NCI-H2107 treated with DMSO at 0.1 percent for 48 hours (cell line): ENCODE results near the gene STAC.

ENCODE experiments used
- DNase-seq: peaks from one replicate; lab custom pipeline; 2025; ENCODE audit not compliant: unreplicated experiment; lab: John Stamatoyannopoulos, UW

Gene STAC

DNA sequence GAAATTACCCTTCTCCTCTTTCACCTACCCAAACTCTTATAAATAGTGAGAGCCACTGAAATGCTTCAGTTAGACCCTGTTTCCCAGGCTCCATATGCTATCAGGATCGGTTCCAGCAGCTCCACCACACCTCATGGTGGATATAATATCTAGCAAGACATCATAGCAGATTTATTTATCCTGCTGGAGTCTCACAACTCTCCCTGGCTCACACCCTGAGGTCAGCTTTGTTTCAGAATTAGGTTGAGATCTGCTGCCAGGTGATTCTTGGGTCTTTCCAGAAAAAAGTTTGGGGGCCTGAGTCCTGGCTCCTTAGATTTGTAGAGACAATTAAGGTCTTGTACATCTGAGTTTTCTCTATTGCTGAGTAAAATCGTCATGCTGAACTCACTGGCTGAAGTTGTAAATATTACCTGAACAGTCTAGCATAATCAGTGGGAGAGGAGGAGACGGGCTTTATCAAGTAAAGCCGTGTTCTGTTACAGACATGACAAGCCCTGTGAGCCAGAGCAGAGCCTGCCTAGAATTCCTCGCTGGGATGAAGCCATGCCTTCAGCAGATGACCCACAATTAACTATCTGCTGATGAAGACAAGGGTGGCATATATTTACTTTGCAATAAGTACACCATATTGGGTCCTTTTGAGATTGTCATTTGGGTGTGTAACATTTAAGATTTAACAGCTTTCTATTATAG, 131.6 kb downstream of the STAC start:
- no peak for DNase-seq

DNA sequence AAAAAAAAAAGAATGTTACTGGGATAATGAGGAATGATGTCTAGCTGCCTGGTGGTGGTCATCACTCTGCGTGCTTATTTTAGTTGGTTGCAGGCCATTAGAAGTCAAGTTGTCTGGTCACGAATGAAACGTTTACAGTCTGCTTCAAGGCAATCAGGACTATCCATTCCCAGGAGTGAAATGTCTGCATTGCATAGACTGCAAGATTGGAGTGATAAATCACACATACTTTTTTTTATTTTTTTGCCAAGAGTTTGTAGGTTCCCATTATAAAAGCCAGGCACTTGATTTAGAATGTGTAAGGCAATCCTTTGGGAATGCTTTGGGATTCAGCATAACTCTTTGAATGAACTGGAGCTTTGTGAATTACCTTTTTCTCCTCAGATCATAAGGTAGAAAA, 132.3 kb downstream of the STAC start:
- DNase-seq = no peak

DNA sequence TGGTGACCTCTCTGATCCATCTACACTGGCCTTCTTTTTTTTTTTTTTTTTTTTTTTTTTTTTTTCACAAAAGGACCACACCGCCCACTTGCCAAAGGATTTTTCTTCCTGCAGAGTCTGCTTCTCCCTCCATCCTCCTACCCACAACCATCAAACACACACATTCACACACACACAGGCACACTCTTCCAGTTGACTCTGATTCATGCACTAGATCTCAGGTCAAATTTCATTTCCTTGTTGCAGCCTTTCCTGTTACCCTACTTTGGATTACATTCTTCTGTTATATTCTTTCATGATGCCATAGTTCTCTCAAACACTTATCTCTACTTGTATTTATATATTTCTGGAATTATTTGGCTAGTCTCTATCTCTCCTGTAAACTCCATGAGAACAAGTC, 133.9 kb downstream of the STAC start:
- no peak for DNase-seq

DNA sequence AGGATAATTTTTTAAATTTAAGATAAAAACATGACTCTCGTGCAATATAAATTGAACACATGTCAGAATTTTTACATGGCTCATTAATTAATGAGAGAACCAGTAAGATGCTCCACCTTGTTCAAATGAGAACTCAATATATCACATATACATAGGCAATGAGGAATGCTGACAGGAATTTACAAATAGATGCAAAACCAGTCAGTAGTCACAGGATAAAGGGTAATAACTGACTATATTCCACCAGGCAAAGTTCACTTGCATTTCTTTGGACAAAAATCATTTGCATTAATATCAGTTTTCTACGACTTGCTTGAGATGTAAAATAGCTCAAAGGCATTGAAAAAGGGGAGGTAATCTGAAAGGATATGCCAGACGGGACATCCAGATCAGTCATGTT, 139.4 kb downstream of the STAC start:
- DNase-seq = no peak

DNA sequence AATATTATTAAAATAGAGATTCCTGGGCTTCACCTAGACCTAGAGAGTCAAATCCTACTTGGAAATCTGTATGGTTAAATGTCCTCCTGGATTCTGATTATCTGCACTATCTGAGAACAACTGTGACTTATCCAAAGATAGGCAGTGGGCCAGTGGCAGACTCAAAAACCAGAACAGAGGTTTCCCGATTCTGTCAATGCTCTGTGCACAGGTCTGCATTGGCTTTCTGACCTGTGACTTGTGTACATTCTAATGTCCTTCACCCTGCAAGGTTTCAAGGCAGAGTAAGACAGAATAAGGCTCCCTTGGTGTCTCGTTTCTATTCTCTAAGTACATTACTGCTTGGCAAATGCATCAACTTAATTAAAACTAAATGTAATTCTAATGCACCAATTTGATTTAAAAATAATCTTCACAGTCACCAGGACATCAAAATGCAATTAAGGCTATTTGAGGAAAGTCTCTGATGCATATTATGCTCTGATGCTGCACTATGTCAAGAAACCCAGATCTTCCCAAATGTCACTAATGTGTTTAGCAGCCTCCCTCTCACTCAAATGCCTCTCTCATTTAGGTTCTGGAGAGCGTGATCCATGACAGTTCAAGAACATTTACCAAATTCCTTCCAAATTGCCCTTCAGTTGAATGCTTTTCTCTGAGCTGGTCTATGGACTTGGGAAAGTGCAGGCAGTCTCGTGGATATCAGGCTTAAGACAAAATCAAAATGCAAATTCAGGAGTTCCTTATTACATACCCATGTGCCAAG, 140.1 kb downstream of the STAC start:
- DNase-seq = no peak

DNA sequence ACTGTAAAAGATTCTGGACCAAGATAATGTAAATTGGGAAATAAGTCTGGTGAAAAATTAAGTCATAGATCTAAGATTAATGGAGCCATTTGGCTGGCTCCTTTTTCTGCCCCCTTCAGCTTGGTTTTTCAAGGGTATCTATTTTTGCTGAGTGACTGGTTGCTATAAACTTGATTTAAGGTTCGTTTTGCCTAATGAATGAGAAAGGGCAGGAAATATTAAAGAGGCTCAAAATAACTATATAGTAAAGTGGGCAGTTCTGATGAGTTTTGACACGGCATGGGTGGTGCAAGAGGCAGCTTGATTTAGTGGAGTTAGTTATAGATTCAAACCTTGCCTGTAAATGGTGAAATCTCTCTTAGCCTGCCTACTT, 140.7 kb downstream of the STAC start:
- no peak for DNase-seq

DNA sequence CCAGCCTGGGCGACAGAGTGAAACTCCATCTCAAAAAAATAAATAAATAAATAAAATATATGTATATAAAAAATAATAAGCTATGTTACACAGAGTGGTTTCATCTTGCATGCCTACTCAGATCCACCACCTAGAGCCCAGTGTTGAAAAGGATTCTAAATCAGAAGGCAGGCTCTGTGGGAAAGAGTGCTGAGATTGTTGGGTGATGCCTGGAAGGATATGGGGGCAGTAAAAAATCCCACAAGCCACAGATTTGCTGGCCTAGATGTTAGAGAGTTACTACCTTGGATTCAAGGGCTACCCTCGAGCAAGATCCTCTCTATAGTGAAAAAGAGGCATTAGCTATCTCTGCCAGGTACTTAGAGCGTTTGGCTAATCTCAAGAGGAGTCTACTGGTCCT, 144.3 kb downstream of the STAC start:
- no peak for DNase-seq

DNA sequence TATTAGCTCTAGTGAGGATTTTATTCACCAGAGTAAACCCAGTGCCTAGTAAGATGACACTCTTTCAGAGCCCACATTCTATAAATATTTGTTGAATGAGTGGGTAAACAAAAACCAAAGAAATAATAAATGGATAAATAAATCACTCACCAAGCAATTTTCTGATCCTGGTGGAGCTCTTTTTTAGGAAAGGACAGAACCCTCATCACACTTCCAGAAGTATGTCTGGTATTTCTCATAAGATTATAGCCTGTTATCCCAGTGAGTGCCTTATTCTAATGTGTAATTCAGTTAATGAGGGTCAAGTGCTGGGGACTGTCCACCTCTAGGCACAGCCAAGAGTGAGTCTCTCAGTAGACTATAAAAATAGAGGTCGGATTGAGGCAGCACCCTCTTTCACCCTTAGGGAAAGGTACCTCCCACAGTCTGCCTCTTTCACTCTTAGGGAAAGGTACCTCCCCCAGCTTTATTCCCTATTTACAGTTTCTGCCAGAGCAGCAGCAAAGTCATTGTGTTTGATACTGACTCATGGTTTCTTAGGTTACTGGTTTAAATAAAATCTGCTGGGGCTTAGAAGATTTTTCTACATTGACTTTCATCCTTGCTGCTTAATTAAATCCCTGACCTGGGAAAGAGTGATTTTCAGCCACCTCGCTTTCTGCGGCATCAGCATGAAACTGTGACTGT, 145.0 kb downstream of the STAC start:
- DNase-seq = no peak

DNA sequence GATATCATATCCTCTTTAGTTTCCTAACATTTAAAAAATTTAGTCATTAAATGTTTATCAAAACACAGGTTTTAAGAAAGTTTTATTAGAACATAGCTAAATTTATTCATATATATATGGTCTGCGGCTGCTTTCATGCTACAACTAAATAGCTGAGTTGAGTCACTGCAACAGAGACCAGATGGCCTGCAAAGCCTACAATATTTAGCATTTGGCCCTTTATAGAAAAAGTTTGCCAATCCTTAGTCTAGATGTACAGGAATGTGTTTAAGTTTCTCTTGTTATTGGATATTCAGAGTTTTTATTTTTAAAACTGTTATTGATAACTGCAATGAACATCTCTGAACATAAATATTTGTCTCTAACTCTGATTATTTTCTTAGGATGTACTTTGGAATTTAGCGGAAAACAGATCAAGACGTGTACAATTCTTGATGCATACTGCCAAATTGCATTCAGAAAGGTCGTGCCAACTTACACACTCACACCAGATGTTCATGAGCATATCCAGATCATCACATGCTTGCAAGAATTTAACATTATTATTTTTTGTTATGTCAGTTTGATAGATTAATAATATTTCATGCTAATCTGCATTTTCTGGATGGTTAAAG, 157.9 kb downstream of the STAC start:
- no peak for DNase-seq

DNA sequence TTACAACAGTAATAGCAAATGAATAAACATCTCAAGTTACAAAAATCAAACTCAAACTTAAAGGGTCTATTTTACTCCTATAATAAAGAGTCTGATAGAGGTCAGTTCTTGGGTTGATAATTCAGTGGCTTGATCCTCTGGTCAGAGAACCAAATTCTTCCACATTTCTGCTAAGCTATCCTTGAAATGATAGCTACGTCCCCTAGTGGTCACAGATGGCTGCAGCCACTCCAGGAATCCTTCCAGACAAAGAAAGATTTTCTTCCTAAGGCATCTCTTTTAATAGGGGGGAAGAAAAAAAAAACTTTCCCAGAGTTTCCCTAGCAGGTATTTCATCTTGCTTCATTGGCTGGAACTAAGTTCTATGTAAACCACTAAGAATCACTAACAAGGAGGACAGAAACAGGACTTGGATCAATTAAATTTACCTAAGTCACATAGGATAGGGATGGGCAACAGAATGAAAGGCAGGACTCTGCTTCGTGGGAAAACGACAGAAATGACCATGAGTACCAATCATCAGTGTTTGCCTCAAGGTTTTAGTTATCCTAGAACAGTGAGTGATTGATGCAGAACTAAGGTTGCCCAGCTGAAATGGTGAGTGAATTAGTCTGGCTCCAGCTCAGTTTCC, 160.7 kb downstream of the STAC start:
- no peak for DNase-seq

DNA sequence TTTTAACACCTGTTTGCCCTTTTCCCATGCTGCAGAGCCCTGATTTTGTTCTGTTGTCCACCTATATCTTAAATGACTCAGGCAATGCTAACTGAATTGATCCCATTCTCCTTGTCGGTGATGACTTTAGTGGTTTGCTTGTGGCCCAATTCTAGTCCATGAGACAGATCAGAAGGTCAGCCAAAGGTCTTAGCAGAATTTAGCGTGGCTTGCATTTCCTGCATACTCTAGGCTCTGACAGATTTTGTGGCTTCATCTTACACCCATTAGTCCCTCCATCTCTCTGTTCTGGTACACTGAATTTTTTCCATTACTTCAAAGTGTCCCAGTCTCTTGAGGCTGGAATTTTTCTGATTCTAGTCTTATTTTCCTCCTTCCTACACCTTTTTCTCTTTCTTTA, 161.9 kb downstream of the STAC start:
- no peak for DNase-seq

DNA sequence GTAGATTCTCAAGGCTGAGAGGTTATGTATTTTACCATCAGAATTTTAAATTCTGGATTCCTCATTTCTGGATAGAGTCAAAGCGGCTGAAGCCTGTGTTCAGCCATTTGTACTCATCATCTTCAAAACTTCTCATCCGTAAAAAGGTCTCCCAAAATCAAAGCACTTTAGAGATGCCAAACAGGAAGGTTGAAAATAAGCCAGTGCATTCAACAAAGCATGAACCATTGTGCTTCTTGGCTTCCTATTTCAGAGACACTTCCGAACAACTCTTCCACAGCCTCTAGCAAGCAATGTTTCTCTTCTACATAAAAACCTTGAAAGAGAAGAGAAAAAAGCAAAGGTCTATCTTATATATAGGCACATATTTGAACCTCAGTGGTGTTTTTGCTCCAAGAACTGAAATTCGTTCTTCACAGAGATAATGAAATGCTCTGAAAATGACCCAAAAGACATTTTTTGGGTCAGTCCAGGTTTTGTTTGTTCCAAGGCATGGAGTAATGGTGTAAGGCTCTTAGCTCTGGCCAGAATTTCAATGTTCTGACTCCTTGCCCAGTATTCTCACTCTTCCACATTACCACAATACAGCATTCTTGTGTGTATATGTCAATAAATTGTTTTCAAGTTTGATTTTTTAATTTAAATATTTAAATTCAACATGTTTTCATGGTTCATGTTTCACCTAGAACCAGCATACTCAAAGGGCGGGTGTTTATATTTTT, 163.1 kb downstream of the STAC start:
- no peak for DNase-seq

DNA sequence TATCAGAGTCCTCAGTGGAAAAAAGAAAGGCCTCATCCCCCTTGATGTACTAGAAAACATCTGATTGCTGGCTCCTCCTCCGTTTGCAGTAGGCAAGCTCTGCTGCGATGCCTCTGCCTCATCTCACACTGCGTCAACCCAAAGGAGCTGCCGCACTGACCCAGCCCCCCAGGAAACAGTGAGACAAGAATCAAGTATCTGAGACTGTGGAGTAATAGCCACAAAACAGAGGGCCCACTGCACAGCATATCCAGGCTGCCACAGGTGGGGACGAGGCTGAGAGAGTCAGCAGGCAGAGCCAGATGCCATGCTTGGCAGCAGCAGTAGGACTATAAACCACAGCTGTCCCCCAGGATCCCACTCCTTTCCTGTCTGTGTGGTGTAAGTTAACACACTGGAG, 165.9 kb downstream of the STAC start:
- no peak for DNase-seq

DNA sequence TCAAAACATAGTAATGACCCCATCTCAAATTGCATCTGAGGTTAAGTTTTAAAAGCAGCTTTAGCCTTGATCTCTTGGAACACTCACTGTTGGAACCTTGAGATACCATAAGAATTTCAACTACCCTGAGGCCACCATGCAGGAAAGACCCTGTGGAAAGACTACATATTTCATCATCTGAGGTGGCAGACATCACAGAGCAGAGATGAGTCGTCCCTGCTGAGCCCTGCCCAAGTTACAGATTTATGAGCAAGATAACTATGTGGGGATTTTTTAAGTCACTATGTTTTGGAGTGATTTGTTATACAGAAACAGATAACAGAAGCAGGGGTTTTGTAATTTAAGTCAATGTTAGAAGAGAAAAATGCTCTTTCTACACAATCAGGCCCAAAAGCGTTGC, 168.4 kb downstream of the STAC start:
- DNase-seq = no peak

DNA sequence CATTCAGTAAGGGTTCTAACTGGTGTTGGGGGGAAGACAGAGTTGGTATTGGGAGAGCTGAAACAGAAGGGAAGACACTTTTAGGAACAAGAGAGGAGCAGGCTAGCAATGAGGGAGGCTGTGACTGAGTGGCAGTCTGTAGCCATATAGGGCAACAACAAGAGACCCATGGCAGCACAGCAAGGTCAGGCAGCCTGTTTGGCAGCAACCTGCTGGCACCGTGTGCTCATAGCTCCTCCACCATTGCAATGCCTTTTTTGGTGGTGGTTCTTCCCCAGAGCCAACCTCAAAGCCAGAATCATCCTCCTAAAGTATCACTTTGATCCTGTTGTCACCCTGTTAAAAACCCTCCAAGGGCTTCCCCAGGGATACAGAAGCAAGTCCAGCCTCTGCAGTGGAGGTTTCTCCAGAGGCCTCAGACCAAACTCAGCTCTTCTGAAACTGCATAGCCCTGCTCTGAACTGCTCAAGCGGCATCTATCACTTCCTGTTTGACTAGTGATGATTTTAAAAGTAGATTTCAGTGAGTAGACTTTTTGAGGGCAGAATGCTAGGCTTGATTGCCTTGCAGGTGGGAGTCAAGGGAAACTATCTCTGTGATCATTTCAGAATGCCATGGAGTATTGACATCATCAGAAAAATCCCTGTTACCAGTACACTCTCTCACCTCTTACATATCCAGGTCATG, 176.9 kb downstream of the STAC start:
- no peak for DNase-seq

DNA sequence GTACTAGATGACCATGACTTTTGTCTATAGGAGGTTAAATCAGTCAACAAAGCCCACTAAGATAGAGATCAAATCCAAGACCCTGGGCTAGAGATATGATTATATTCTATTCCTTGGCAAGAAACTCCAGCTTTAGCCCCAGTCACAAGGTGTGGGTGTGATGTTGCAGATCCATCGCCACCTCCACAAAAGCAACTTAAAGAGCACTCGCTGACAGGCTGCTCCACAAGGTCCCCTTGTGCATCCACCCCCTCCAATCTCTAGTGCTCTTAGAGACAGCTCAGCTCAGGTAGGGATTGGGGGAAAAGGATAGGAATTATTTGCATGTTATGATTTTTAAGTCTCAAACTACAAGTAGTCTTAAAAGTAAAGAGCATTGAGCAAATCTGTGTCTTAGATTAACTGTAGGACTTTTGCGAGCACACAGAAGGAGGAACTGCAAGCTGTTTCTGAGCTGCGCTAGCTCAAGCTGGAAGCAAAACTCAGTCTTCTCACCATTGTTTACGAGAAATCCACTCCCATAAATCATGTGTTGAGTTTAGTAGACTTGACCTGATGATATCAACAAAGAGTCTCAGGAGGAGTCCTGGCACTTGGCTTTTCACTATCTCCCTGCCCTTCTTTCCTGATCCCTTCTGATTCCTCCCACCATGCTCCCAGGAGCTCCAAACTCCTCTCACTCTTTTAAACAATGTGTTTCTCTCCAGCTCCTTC, 177.6 kb downstream of the STAC start:
- DNase-seq = no peak

DNA sequence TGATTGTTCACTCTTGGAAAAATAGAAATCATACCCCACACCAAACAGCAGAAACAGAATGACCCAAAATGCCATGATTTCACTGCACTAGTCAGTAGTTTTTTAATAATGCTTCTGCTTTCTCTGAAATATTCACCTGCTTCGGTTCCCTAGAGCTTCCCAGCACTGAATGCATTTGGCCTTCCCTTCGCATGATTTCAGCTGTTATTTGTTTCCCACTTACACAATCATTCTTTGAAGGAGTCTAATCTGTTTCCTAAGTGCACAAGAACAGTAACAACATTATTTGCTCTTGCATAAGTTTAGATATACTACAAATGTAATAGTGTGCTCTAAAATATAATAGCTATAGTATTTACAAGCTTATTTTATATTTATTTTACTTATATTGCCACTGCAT, 178.7 kb downstream of the STAC start:
- DNase-seq = no peak

DNA sequence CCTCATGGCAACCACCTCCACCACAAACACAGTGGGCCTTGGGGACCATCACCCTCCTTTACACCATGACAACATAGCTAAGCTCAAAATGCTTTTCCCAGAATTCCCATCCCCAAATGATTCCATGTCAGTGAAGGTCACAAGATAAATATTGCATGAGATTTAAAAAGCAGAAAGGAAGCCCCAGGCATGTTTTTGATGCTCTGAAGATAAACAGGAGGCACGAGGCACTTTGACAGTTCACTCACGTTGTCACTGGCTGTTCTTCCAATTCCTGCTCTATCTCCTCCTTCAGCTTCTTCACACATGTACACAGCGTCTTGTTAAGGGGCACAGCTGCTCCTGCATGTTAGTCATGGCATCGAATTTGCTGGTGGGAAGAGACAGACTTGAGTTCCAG, 180.4 kb downstream of the STAC start:
- DNase-seq = no peak

DNA sequence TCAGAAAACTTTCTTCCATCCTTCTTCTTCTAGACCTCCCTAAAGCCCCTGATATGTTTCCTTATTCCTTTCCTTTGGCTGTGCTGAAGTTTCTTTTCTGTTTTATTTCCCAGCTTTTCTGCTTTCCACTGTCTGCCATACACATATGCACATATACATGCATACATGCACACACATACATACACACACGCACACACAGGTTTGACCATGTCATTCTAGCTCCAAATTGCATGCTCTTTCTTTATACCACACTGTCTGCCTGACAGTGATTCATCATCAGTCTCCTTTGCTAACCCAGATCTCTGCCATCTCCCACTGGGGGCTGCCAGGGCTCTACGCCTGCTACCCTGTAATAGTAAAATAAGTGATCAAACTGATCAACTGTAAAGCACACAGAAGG, 181.3 kb downstream of the STAC start:
- DNase-seq = no peak

DNA sequence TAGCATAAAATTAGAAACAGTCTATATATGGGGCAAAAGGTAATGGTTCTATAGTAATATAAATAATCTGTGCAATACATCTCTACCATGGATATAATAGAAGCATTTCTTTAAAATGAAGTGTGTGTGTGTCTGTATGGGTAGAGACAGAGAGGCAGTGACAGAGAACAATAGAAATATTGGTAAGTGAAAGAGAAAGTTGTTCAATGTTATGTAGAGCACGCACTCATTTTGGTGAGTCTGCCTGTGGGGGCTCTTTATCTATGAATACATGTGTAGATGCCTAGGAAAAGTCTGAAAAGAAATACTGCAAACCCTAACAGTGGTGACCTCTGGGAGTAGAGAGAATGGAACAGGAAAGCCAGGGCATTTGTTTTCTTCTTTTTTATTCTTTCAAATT, 182.6 kb downstream of the STAC start:
- DNase-seq = no peak
